SH-SY5Y (cell line): ENCODE data around the gene OR9A2.

Experiments used
- GATA2 ChIP-seq: IDR thresholded peaks from 2 replicates; pipeline ENCODE4 v1.6.1; 2011; ENCODE audit warnings: mild to moderate bottlenecking, low read depth, low read length
- GATA3 ChIP-seq: IDR thresholded peaks from 2 replicates; pipeline ENCODE4 v1.6.1; 2011; ENCODE audit warnings: low read depth, mild to moderate bottlenecking, low read length, moderate library complexity

The OR9A2 gene

DNA sequence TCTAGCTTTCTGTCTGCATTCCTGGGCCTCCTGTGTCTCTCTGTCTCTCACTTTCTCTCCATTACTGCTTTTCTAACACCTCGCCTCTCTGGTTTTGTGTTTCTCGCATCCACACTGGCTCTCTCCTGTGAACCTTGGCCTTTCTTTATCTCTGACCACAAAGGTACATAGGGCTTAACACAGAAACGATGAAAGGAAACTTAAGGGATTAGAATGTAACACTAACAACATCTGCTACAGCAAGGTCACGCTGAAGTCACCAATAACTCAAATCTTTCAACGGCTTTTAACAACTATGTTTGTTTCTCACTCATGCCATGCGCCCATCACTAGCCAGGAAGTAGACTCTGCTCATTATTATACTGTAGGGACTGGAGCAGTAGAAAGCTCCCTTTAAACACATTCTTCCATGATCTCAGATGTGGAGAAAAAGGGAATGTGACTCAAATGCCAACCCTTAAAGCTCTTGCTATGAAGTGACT, 15.9 kb upstream of the OR9A2 start:
- TF ChIP-seq GATA2 (no peak), GATA3 (no peak)

- TF ChIP-seq GATA3 (no peak), GATA2 (no peak)
These were observed 15.3 kb upstream of the OR9A2 start for GRCh38 chr7:143042159-143042789.

- TF ChIP-seq GATA2 (no peak), GATA3 (no peak)
These were observed 14.4 kb upstream of the OR9A2 start for GRCh38 chr7:143041346-143041745.

- no peak for TF ChIP-seq GATA2
These were observed 13.3 kb upstream of the OR9A2 start for GRCh38 chr7:143040209-143040715.

- no peak for TF ChIP-seq GATA2
- no peak for TF ChIP-seq GATA3
These were observed 11.7 kb upstream of the OR9A2 start for GRCh38 chr7:143038635-143039034.

GRCh38 chr7:143027683-143028082, 751 bp upstream of the OR9A2 start:
- no peak for TF ChIP-seq GATA3
- TF ChIP-seq GATA2, result no peak

DNA sequence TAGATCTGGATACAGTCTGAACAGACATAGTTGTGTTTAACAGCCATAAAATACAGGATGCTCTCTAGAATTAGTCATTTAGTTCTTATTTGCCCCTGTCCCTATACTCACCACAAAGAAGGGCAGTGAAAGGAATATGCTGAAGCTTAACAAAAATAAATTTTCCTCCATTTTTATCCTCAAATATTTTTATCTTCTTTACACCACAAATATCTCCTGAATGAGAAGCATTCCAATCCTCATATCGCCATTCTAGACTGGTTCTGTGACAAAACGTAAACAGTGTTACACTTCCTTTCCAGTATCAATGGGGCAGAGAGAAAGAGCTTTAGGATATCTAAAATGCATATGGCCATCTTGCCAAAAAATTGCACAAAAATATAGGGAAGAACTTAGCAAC, 1.6 kb downstream of the OR9A2 start:
- no peak for TF ChIP-seq GATA3
- TF ChIP-seq GATA2, result no peak

DNA sequence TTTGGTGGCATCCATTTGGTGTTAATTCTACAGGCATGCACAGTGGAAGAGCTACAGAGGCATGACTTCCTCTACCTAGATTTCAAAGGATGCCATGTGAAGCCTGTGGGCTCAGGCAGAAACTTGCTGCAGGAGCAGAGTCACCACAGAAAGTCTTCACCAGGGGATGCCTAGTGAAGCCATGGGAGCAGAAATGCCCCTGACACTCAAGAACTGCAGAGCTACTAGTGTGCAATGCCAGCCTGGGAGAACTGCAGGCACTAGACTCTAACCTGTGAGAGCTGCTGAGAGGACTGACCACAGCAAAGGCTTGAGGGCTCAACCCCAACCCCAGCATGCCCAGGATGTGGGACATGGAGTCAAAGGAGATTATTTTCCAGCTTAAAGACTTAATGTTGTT, 3.9 kb downstream of the OR9A2 start:
- no peak for TF ChIP-seq GATA3
- TF ChIP-seq GATA2, result no peak

DNA sequence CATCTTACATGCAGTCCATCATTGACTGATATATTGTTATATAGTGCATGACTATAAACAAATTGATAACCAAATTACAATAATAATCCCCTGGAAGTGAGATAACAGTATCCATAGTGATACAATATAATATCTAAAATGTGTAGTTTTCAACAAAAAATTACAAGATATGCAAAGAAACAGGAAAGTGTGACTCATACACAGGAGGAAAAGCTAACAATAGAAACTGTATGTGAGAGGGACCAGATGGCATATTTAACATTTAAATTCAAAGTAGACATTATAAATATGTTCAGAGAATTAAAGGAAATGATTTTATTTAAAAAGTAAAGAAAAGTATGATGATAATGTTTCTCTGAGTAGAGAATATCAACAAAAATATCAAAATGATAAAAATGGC, 8.0 kb downstream of the OR9A2 start:
- TF ChIP-seq GATA2 (no peak), GATA3 (no peak)

GRCh38 chr7:143016996-143017395, 9.9 kb downstream of the OR9A2 start:
- TF ChIP-seq GATA3 (no peak), GATA2 (no peak)

- TF ChIP-seq GATA3, result no peak
- TF ChIP-seq GATA2, result no peak
These were observed 10.9 kb downstream of the OR9A2 start for GRCh38 chr7:143015926-143016490.

GRCh38 chr7:143015084-143015483, 11.8 kb downstream of the OR9A2 start:
- no peak for TF ChIP-seq GATA3
- TF ChIP-seq GATA2, result no peak

DNA sequence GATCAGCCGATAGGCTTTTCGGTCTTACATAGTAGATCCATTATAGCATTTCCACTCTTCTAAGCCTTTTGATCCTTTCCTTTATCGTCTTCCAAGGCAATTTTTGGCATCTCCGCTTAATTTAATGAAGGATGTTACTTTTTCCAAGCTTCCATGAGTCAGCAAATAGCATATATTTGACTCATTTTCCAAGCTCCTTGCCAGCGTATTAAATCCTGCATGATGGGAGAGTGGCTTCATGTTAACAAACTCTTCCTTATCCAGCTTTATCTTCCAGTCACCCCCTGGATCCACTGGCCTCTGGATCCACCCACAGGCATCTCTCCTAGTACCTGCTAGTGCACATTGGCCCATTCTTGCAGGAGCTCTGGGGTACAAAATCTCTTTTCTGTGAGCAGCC, 13.0 kb downstream of the OR9A2 start:
- TF ChIP-seq GATA3 (no peak), GATA2 (no peak)

DNA sequence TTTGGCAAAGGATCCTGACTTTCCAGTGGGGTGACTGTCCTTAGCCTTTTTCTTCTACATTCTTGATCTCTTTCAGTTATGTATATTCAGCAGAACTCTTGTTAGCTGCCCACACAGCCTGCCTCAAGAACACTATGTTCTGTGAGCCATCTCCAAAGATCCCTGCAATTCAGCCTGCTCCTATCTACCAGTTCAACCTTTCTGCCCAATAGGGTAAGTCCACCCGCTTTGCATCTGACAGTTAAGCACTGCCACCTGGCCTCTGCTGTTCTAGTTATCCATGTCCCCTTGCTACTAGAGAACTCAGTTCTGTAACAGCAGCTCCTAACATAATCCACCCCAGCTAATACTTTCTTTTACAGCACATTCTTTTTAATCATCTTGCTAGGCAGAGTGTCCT, 13.5 kb downstream of the OR9A2 start:
- TF ChIP-seq GATA2 (no peak), GATA3 (no peak)

- TF ChIP-seq GATA2 (no peak), GATA3 (no peak)
These were observed 14.5 kb downstream of the OR9A2 start for GRCh38 chr7:143012409-143012808.
